A673 (cell line): ENCODE results near the gene KIAA1191. TPM values are rescaled to one million over a fixed set of nuclear protein-coding genes. Genes with fewer than 3 reads are reported as not detected.

Experiments
- BruUV-seq: library from RNA; stranded (reverse); fragments of 400-500 nt; replicated peaks from 2 replicates; lab custom pipeline; 2021; lab: Mats Ljungman, UMichigan
- CTCF ChIA-PET: fragments of 300-600 bp; sonication (Branson Sonifier 250); formaldehyde crosslinking; loops from one replicate; lab custom pipeline; 2022; ENCODE audit warnings: antibody characterized with exemption; lab: Charles Lee
- POLR2A ChIA-PET: fragments of 300-600 bp; sonication (Branson Sonifier 250); formaldehyde crosslinking; loops from one replicate; lab custom pipeline; 2022; ENCODE audit warnings: antibody characterized with exemption; ENCODE audit not compliant: low non-redundant PET; lab: Charles Lee
- DNase-seq: peaks from one replicate; pipeline ENCODE4 v3.0.0-alpha.2; 2015; ENCODE audit warnings: low spot score
- H3K27ac ChIP-seq: fragments of 200-600 bp; sonication (generic); 2 replicates; pipeline ENCODE4 v1.5.1; 2016; ENCODE audit warnings: mixed run types, low read depth, mild to moderate bottlenecking, mixed read lengths, antibody characterized with exemption, low read length; ENCODE audit not compliant: poor library complexity, severe bottlenecking
- H3K27me3 ChIP-seq: fragments of 200-600 bp; sonication (generic); replicated peaks from 2 replicates; pipeline ENCODE4 v1.6.1; 2017; ENCODE audit warnings: mixed run types, low read depth, mild to moderate bottlenecking, mixed read lengths, antibody characterized with exemption, low read length; ENCODE audit not compliant: insufficient read depth, poor library complexity
- H3K36me3 ChIP-seq: fragments of 200-600 bp; sonication (generic); 2 replicates; pipeline ENCODE4 v1.6.1; 2016; ENCODE audit warnings: mixed run types, mild to moderate bottlenecking, mixed read lengths, antibody characterized with exemption, low read length; ENCODE audit not compliant: insufficient read depth, poor library complexity, severe bottlenecking
- H3K4me1 ChIP-seq: fragments of 200-600 bp; sonication (generic); 2 replicates; pipeline ENCODE4 v1.6.1; 2017; ENCODE audit warnings: mixed run types, mild to moderate bottlenecking, mixed read lengths, antibody characterized with exemption, low read length; ENCODE audit not compliant: insufficient read depth, poor library complexity, severe bottlenecking
- H3K4me3 ChIP-seq: fragments of 200-600 bp; sonication (generic); 2 replicates; pipeline ENCODE4 v1.5.1; 2016; ENCODE audit warnings: low read depth, mixed run types, mild to moderate bottlenecking, mixed read lengths, low read length; ENCODE audit not compliant: poor library complexity, severe bottlenecking
- H3K9me3 ChIP-seq: fragments of 200-600 bp; sonication (generic); 2 replicates; pipeline ENCODE4 v1.6.1; 2016; ENCODE audit warnings: mixed run types, low read depth, mild to moderate bottlenecking, mixed read lengths, antibody characterized with exemption, low read length; ENCODE audit not compliant: poor library complexity, severe bottlenecking
- EZH2 ChIP-seq: fragments of 200-600 bp; sonication (generic); IDR thresholded peaks from 2 replicates; pipeline ENCODE4 v1.6.1; 2017; ENCODE audit warnings: borderline replicate concordance, low read depth, mild to moderate bottlenecking, mixed read lengths, antibody characterized with exemption, low read length; ENCODE audit not compliant: poor library complexity, severe bottlenecking
- intact Hi-C: fragments of 100-400 bp; cut with micrococcal nuclease; formaldehyde crosslinking; loops from one replicate; pipeline ENCODE4 v1.10.0; 2022; ENCODE audit not compliant: unreplicated experiment
- total RNA-seq: library from RNA; stranded (reverse); gene quantifications from 2 replicates; pipeline ENCODE4 v1.2.3, GENCODE V29; 2021
- TF ChIP-seq, protein P1 (sequence below): fragments of 300-800, 200-600 bp; sonication (generic); conservative IDR thresholded peaks from 2 replicates; pipeline ENCODE4 v1.5.1; 2017; ENCODE audit warnings: low read depth, mild to moderate bottlenecking, antibody characterized with exemption, low read length, moderate library complexity, mixed read lengths

Gene KIAA1191
- total RNA-seq, 1 experiment from 2014 or later: 99.3 TPM

DNA sequence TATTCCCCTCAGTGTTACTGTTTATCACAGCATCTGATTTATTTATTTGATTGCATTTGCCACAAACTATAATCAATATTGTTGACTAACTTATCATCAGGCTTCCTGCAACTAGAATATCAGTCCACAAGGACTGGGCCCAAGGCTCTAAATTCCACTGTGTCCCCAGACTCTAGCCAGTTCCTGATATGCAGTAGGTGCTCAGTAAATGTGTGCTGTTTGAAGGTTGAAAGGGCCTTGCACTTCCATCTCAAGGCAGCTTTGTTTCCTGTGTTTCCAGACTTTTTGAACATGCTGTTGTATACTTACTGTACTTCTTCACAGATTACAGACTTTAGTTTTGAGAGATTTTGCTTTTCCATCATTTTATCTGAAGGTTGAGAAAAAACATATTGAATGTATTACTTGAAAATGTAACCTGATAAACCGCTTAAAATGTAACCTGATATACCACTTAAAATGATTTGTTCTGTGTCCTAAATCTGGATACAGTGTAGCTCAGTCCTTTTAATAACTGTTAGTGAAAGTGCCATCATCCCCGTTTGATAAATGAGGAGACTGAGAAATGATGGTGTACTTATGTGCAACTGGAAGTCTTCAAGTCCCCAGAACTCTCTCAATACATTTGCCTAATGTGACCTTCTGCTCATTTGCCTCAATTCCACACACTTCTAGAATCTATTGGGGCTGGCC, 18.7 kb downstream of the KIAA1191 start:
- no peak overlapping the region for H3K27ac ChIP-seq
- intact Hi-C loops: no loop called here
- no peak overlapping the region for H3K4me3 ChIP-seq
- POLR2A ChIA-PET: interaction anchor here (0.6 kb wide), 1 partner anchor 25 kb away, joined by 11 read pairs; no protein-coding TSS in a partner anchor
- H3K36me3 ChIP-seq: peaks cover 32% of the 10 kb centered on the region
- CTCF ChIA-PET: no interaction called here
- TF ChIP-seq, protein P1, sequence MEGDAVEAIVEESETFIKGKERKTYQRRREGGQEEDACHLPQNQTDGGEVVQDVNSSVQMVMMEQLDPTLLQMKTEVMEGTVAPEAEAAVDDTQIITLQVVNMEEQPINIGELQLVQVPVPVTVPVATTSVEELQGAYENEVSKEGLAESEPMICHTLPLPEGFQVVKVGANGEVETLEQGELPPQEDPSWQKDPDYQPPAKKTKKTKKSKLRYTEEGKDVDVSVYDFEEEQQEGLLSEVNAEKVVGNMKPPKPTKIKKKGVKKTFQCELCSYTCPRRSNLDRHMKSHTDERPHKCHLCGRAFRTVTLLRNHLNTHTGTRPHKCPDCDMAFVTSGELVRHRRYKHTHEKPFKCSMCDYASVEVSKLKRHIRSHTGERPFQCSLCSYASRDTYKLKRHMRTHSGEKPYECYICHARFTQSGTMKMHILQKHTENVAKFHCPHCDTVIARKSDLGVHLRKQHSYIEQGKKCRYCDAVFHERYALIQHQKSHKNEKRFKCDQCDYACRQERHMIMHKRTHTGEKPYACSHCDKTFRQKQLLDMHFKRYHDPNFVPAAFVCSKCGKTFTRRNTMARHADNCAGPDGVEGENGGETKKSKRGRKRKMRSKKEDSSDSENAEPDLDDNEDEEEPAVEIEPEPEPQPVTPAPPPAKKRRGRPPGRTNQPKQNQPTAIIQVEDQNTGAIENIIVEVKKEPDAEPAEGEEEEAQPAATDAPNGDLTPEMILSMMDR: no peak
- no peak for TF ChIP-seq EZH2
- no peak for DNase-seq
- H3K9me3 ChIP-seq: no peaks in the 10 kb centered on the region
- no TSS peak for BruUV-seq
- H3K4me1 ChIP-seq: no peaks in the 10 kb centered on the region
- no peaks in the 10 kb centered on the region for H3K27me3 ChIP-seq

DNA sequence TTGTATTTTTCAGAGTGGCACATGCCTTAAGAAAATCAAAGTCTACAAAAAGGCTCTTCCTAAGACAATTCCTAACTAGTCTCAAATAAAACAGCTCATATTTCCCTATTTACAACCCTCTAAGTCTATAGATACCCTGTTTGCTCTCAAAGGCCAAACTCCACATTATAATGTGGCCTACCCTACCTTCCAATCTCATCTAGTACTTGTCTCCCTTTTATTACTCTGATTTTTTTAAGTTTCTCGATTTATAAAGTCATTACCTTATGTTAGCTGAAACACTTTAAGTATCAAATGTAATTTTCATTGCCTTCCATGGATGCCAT, 19.4 kb downstream of the KIAA1191 start:
- Histone ChIP-seq H3K27ac (no peak overlapping the region), H3K4me3 (no peak overlapping the region), H3K36me3 (peaks cover 30% of the 10 kb centered on the region), H3K27me3 (no peaks in the 10 kb centered on the region), H3K4me1 (no peaks in the 10 kb centered on the region), H3K9me3 (no peaks in the 10 kb centered on the region)
- ChIA-PET POLR2A (no interaction called here), CTCF (no interaction called here)
- intact Hi-C loops: no loop called here
- no peak for DNase-seq
- TF ChIP-seq, protein P1: no peak
- TF ChIP-seq EZH2: no peak
- BruUV-seq: no TSS peak

DNA sequence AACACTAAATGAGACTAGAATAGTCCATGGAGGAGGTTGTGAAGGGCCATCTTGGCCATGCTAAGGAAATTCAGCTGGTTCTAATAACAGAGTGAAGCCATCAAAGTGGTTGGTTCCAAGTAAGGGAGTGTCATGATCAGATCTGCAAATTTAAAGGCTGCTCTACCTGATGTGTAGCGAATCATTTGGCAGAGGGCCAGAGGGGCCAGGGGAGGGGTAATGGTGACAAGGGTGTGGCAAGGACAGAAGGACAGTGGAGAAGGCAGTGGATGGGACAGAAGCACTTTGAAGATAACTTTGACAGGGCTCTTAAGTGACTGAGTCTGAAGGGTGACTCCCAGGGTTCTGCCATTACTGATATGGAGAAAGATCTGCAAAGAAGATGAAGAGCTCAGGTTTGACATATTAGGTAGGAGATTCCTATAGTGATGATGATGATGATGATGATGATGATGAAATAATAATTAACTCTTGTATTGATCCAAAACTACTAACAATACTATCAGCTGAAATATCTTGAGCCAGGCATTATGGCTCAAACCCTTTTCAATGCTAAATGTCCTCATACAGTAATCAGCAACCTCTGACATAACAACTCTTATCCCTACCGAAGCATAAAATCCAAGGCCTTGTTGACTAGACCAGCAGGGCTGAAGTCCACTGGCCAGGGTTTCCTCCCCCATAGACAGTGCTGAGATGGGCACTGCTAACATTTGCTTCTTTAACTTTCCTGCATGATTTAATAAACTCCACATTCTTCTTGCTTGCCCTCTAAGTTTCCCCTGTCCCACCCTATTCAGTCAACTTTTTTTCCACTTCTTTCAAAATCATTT, 20.0 kb downstream of the KIAA1191 start:
- peaks cover 28% of the 10 kb centered on the region for H3K36me3 ChIP-seq
- H3K9me3 ChIP-seq: no peaks in the 10 kb centered on the region
- TF ChIP-seq, protein P1: no peak
- no peak for TF ChIP-seq EZH2
- H3K4me3 ChIP-seq: no peak overlapping the region
- H3K27ac ChIP-seq: no peak overlapping the region
- BruUV-seq: no TSS peak
- CTCF ChIA-PET: no interaction called here
- no peak for DNase-seq
- no peaks in the 10 kb centered on the region for H3K4me1 ChIP-seq
- no peaks in the 10 kb centered on the region for H3K27me3 ChIP-seq
- intact Hi-C loops: no loop called here
- POLR2A ChIA-PET: no interaction called here
